Activated CD8-positive, alpha-beta memory T cell treated with anti-CD3 and anti-CD28 coated beads for 24 hours (primary cell): Measurements from ENCODE around the gene PLEK2.
"Not testable (repeated sequence)": the region's sequence is repeated elsewhere in the genome, so short reads cannot be mapped to it uniquely, and the experiment has no call there.

Source experiments
- DNase-seq: peaks from one replicate; pipeline ENCODE4 v3.0.0-alpha.2; 2020

PLEK2 gene

GRCh38 chr14:67426983-67427606 is 15.1 kb upstream of the PLEK2 start:
- peak; percentile 86 for DNase-seq

DNA sequence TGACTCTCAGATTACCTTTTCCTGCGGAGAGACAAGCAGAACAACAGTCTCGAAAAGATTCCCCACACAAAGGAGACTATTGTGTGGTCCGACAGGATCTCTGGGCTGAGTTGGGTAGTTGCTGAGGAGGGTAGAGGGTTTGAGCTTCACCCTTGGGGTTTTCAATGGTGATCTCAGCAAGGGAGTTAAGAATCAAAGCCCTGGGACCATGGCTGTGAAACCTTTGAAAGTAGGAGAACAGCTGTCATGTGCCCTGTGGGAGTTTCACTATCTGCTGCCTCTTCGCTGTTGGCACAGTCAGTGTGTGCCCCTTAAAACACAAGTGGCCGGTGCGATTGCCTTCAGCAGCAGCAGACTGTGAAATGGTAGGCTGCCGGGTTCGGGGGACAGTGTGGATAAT is 14.2 kb upstream of the PLEK2 start:
- no peak for DNase-seq

DNA sequence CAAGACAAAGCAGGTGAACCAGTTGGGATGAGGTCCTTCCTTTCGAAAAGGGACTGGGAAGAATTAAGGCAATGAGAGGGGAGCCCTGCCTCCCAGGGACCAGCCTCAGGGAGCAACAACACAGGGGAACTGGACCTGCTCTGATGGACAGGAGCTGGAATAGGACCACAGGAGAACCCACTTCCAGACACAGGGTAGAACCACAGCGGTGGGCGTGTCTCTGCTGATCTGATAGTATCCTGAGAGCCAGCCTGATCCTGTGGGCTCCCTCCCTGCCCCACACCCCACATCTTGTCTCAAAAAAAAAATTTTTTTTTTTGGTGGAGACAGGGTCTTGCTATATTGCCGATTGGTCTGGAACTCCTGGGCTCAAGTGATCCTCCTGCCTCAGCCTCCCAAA is 13.6 kb upstream of the PLEK2 start:
- DNase-seq: no peak

- no peak for DNase-seq
These were observed 12.6 kb upstream of the PLEK2 start for GRCh38 chr14:67424539-67424938.

DNA sequence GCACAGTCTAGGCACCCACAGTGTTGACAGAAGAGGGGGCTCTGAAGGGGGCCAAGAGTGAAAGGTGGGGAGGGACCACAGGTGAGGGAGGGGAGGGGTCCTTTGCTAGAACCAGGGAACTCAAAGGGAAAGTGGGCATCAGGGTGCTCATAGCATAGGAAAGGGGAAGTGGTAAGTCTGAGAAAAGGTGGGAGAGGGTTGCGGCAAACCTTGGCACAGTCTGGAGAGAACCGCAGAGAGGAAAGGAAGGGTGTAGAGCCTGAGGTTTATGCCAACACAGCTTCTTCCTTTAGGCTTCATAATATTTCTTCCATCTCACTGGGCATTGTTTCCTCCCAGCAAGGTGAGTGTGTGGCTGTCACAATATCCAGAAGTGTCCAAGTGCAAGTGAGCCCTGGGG is 11.5 kb upstream of the PLEK2 start:
- no peak for DNase-seq

DNA sequence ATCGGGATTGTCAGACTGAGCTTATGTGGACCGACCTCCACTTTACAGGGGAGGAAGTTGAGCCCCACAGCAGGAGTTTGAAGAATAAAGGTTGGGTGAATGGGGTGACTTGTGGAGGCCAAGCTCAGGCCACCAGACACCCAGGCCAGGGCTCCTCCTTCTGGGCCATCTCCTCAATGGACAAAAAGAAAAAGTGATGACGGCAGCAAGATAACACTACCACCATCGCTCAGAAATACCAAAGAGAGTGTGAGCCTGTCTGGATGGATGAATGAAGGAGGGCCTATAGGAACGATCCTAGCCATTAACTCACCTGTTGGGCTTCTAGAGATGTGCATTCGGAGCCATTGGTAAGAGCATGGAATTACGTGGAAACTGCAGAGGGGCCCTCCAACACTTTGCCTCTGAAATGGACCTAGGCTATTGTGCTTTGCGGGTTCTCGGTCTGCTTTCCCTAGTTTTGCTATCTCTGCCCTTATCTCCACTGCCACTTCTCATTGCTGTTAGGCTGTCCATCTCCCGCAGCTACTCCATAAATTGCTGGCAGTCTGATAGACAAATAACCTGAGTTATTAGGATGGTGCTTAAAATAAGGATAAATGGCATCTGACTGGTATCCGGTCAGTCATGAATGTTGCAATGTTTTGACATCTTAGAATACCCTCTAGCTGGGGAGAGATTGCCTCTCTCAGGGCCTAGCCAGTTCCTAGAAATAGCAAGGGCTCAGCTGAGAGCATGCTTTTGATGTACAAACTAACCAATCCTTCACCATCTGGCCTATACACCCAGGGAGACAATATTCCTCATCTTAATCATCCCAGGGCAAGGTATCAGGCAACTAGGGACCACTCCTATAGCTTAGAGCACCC is 9.6 kb upstream of the PLEK2 start:
- no peak for DNase-seq

DNA sequence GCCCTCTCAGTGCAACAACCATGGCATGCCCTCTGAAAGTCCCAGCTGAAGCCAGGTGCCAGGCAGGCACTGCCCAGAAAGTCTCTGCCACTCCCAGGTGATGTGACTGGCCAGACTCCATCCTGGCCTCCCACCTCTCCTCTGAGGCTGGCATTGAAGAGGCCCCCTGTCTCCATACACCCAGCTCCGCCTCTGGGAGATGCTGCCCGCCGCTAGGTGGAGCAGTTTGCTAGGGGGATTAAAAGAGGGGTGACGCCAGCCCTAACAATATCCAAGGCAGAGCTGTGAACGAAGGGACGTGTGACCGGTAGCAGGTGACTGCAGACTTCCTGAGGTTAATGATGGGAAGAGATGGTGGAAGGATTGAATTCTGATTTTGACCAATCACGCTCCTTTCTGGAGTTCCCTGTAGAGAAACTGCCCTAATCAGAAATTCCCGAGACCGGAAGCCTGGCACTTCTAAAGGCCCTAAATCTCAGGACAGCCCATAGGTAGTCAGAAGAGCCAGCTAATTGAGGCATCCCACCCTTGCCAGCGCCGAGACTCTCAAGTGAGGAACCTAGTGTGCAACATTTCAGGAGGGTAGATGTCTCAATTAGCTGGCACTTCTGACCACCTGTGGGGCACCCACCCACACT is 8.3 kb upstream of the PLEK2 start:
- no peak for DNase-seq

- no peak for DNase-seq
These were observed 6.6 kb upstream of the PLEK2 start for GRCh38 chr14:67418401-67419191.

DNA sequence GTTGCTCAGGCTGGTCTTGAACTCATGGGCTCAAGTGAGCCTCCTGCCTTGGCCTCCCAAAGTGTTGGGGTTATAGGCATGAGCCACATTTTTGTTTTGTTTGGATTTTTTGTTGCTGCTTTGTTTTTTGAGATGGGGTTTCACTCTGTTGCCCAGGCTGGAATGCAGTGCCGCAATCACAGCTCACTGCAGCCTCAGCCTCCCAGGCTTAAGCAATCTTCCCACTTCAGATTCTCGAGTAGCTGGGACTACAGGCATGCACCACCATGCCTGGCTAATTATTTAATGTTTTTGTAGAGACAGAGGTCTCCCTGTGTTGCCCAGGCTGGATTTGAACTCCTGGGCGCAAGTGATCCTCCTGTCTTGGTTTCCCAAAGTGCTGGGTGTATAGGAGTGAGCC is 5.7 kb upstream of the PLEK2 start:
- no peak for DNase-seq

GRCh38 chr14:67416810-67417209 is 4.8 kb upstream of the PLEK2 start:
- DNase-seq: no peak

DNA sequence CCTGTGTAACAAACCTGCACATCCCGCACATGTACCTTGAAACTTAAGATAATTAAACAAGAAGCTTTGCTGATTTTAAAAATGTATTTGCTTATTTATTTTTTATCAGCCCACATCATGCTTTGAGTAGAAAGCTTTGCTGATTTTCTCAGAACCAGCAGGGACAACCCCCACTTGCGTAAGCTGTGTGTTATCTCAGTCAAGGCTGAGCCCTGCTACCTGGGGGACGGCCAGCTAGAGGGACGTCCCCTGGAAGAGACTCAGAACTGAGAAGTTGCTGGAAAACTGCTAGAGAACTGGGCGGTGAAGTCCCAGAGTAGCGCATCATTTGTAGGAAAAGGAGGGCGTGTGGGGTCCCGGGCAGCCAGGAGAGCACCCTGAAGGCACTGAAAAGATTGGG is 4.1 kb upstream of the PLEK2 start:
- no peak for DNase-seq

- not testable (repeated sequence) for DNase-seq
These were observed 3.6 kb upstream of the PLEK2 start for GRCh38 chr14:67415610-67416009.

DNA sequence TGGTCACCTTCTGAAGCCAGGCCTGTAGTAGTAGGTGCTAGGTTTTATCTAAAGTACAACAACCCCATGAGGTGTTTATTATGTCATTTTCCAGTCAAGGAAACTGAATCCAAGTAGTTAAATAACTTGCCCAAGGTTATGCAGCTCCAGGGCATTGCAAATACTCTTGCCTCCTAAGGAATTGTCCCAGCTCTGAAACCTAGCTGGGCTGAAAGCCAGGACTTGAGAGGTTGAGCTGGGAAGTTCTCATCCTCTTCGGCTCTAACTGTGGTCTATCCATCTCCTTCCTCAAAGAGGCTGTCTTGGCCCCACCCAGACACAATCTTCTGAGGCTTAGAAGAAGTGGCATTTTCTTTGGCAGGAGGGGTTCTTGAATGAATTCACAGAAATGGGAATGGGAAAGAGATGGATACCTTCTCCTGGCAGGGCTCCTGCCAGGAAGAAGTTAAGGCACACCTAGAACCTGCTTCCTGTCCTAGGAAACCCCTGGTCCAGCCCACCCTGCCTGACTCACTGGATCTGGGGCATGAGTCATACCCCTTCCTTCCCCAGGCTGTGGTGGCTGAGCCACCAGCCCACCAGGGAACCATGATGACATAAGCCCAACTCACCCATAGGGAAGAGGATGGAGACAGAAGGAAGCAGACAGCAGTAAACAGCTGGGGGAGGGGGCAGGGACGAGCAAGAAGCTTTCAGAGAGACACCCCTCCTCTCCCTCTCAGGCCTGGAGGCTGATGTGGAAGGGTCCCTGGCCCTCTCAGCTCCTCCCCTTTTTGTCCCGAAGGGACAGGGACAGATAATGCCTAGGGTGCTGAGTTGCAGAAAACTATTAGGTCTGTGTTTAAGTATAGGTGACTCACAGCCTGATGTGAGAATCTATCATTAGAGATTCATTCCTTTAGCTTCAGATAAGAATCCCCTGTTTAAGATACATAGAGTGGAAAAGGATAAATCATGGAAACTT is 2.1 kb upstream of the PLEK2 start:
- no peak for DNase-seq

DNA sequence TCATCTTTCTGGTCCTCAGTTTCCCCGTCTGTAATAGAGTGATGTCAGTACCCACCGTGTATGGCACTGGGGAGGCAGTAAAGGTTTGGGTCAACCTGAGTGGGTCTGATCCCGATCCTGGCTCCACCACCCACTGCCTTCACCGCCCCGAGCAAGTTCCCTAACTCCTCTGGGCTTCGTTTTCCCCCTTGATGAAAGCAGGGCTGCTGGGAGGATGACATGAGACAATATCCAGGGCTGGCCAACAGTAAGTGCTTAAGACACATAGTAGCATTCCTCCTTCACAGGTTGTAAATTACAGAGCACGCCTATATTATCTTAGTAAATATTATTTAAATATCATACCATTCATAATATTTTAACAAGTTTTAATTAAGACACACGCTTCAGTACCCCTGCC is 595 bp downstream of the PLEK2 start:
- no peak for DNase-seq

DNA sequence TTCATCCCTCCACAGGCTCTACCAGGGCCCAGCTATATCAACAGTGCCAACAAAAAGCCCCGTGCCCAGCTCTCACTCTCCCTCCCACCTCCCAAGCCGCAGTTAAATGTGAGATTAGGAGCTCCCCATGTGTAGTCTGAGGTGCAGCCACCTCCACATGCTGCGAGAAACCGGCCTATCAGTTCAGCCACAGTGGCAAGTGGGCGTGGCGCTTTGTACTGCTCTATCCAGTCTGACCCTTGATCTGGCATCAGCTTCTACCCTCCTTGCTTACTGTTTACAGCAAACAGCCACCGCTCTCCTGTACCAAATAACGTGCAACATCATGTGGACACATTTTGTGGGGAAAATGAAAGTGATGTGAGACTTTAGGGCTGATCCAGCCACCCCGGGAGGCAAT is 1.7 kb downstream of the PLEK2 start:
- DNase-seq: no peak

- no peak for DNase-seq
These were observed 2.5 kb downstream of the PLEK2 start for GRCh38 chr14:67409461-67409860.

DNA sequence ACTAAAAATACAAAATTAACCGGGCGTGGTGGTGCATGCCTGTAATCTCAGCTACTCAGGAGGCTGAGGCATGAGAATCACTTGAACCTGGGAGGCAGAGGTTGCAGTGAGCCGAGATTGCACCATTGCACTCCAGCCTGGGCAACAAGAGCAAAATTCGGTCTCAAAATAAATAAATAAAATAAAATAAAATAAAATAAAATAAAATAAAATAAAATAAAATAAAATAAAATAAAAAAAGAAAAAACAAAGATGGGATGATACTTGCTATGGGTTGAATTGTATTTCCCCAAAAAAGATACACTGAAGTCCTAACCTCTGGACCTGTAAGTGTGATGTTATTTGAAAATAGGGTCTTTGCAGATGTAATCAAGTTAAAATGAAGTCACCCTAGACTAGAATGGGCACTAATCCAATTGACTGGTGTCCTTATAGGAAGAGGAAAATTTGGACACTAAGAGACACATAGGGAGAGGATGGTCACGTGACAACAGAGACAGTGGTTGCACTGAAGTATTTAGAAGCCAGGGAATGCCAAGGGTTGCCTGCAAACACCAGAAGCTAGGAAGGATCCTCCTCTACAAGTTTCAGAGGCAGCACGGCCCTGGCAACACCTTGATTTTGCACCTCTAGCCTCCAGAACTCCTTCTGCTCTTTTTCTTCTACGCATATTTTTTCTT is 3.7 kb downstream of the PLEK2 start:
- not testable (repeated sequence) for DNase-seq

DNA sequence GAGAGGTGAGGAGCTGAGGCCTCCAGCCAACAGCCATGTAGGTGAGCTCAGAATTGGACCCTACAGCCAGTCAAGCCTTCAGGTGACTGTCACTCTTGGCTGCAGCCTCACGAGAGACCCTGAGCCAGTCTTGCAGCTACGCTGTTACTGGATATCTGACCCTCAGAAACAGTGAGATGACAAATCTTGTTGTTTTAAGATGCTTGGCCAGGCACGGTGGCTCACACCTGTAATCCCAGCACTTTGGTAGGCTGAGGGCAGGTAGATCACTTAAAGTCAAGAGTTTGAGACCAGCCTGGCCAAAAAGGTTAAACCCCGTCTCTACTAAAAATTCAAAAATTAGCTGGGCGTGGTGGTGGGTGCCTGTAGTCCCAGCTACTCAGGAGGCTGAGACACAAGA is 6.2 kb downstream of the PLEK2 start:
- no peak for DNase-seq

DNA sequence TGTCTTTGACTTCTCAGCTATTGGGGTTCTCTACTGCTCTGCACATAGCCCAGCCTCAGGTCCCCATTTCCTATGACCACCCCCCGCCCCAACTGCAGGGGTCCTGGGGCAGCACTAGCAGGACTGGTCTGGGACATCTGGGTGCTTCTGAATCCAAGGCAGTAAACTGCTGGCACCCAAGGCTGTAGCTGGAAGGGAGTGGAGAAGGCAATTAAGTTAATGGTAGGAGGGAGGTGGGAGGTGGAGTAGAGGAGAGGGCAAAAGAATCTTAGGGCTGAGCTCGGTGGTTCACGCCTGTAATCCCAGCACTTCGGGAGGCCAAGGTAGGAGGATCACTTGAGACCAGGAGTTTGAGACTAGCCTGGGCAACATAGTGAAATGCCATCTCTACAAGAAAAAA is 11.5 kb downstream of the PLEK2 start:
- no peak for DNase-seq

GRCh38 chr14:67397536-67397935 is 14.4 kb downstream of the PLEK2 start:
- no peak for DNase-seq

DNA sequence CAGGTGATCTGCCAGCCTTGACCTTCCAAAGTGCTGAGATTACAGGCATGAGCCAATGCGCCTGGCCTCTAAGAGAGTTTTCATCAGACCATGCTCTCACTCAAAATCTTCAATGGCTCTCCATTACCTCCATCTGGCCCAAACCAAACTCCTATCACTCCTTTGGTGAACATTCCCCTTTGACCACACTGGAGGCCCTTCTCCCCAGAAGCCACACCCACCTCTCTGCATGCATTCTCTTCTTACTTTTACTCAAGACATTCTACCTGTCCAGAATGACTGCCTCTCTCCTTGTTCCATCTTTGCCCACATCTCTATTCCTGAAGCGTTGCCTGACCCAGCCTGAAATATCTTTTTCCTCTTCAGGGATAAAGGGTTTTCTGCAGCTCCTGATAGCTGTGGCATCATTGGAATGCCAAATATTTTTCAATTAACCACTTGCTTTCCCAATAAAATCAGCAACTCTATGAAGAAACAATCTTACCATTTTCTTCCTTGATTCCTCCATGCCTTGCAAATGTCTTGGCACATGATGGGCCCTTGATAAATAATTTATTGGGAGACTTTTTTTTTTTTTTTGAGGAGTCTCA is 15.5 kb downstream of the PLEK2 start:
- no peak for DNase-seq
